ENCODE data around the gene C16orf86.

C16orf86 gene

GRCh38 chr16:67653789-67654402 is 12.7 kb upstream of the C16orf86 start:
- DNase-seq (ENCODE audit: low spot score): no peak

- no peak for DNase-seq (ENCODE audit: low spot score)
Observed at GRCh38 chr16:67654403-67654911, 12.2 kb upstream of the C16orf86 start.

GRCh38 chr16:67655363-67655762 is 11.3 kb upstream of the C16orf86 start:
- no peak for DNase-seq (ENCODE audit: low spot score)

- DNase-seq (ENCODE audit: low spot score): no peak
Observed at GRCh38 chr16:67656344-67657016, 10.1 kb upstream of the C16orf86 start.

- no peak for DNase-seq (ENCODE audit: low spot score)
Observed at GRCh38 chr16:67657017-67657608, 9.5 kb upstream of the C16orf86 start.

GRCh38 chr16:67657751-67658518 is 8.7 kb upstream of the C16orf86 start:
- DNase-seq (ENCODE audit: low spot score): no peak

GRCh38 chr16:67658849-67659674 is 7.6 kb upstream of the C16orf86 start:
- DNase-seq (ENCODE audit: low spot score): no peak

- DNase-seq (ENCODE audit: low spot score): peak; percentile 96
Observed at GRCh38 chr16:67659675-67660563, 6.7 kb upstream of the C16orf86 start, which contains the start of gene ACD. TSS of gene ACD (minus strand) at chr16:67660260. CDS start at chr16:67660220, 40 bp downstream.

GRCh38 chr16:67660564-67661028 is 6.0 kb upstream of the C16orf86 start, which contains the start of gene PARD6A:
TSS of gene PARD6A (plus strand) at chr16:67660960. CDS start at chr16:67661039, 79 bp downstream.
- DNase-seq (ENCODE audit: low spot score): peak; percentile 93

- no peak for DNase-seq (ENCODE audit: low spot score)
Observed at GRCh38 chr16:67661101-67661761, 5.4 kb upstream of the C16orf86 start.

GRCh38 chr16:67661886-67662652 is 4.5 kb upstream of the C16orf86 start:
- DNase-seq (ENCODE audit: low spot score): no peak

- DNase-seq (ENCODE audit: low spot score): no peak
Observed at GRCh38 chr16:67662653-67663010, 4.0 kb upstream of the C16orf86 start.

GRCh38 chr16:67663151-67663876 is 3.3 kb upstream of the C16orf86 start:
- no peak for DNase-seq (ENCODE audit: low spot score)

- DNase-seq (ENCODE audit: low spot score): no peak
Observed at GRCh38 chr16:67663877-67664222, 2.8 kb upstream of the C16orf86 start.

GRCh38 chr16:67664258-67664657 is 2.4 kb upstream of the C16orf86 start:
- DNase-seq (ENCODE audit: low spot score): no peak

GRCh38 chr16:67664871-67665270 is 1.7 kb upstream of the C16orf86 start:
- DNase-seq (ENCODE audit: low spot score): no peak

- no peak for DNase-seq (ENCODE audit: low spot score)
Observed at GRCh38 chr16:67665598-67665997, 1.0 kb upstream of the C16orf86 start.

GRCh38 chr16:67666032-67666551 is 522 bp upstream of the C16orf86 start:
- DNase-seq (ENCODE audit: low spot score): no peak

Measured in left forelimb (tissue), 1 donor.